ENCODE results near the gene SAMSN1.

DNA sequence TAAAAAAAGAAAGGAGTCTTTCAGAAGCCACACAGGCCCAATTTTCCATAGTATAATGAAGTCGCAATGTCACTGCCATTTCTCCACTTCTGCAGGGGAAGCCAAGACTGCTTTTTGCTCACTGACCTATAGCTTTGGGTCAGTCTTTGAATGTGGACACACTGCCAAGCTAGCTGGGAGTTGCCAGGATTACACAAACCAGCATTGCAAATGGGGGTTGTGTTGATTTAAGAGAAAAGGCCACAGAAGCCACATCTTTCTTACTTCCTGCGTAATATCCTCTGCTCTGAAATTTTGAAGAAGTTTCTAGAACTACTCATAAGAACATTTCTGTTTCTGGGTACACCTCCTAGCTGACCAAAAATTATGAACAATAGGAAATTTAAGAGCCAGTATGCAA, 45.8 kb upstream of the SAMSN1 start:
- TF ChIP-seq, protein P1, sequence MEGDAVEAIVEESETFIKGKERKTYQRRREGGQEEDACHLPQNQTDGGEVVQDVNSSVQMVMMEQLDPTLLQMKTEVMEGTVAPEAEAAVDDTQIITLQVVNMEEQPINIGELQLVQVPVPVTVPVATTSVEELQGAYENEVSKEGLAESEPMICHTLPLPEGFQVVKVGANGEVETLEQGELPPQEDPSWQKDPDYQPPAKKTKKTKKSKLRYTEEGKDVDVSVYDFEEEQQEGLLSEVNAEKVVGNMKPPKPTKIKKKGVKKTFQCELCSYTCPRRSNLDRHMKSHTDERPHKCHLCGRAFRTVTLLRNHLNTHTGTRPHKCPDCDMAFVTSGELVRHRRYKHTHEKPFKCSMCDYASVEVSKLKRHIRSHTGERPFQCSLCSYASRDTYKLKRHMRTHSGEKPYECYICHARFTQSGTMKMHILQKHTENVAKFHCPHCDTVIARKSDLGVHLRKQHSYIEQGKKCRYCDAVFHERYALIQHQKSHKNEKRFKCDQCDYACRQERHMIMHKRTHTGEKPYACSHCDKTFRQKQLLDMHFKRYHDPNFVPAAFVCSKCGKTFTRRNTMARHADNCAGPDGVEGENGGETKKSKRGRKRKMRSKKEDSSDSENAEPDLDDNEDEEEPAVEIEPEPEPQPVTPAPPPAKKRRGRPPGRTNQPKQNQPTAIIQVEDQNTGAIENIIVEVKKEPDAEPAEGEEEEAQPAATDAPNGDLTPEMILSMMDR (IDR thresholded peaks at IDR 0.05) = no peak
- no peak for TF ChIP-seq POLR2A (IDR thresholded peaks at IDR 0.05)

Data from uterus (tissue), 2 donors.